Smooth muscle cell (in vitro differentiated cells): Measurements from ENCODE around the gene FN1. TPM values are rescaled to one million over a fixed set of nuclear protein-coding genes. Genes with fewer than 3 reads are reported as not detected.
A peak's percentile ranks its signal among the peaks of the same experiment; 100 is the strongest.
"Not testable (repeated sequence)": the region's sequence is repeated elsewhere in the genome, so short reads cannot be mapped to it uniquely, and the experiment has no call there.

Experiments used
- DNase-seq: peaks from one replicate; lab custom pipeline; 2025; ENCODE audit not compliant: unreplicated experiment; lab: John Stamatoyannopoulos, UW
- H2AFZ ChIP-seq: fragments of 200-600 bp; sonication (generic); 2 replicates; pipeline ENCODE4 v1.6.0; 2016; ENCODE audit warnings: antibody characterized with exemption, low read depth, mild to moderate bottlenecking
- H3F3A ChIP-seq: fragments of 200-600 bp; sonication (generic); 2 replicates; pipeline ENCODE4 v1.6.0; 2017; ENCODE audit warnings: antibody characterized with exemption, low read depth
- H3K27ac ChIP-seq: fragments of 200-600 bp; sonication (generic); 2 replicates; pipeline ENCODE4 v1.5.1; 2016; ENCODE audit warnings: low read depth, mild to moderate bottlenecking
- H3K27me3 ChIP-seq: fragments of 200-600 bp; sonication (generic); 2 replicates; pipeline ENCODE4 v1.6.1; 2016; ENCODE audit warnings: low read depth, mild to moderate bottlenecking
- H3K36me3 ChIP-seq: fragments of 200-600 bp; sonication (generic); 2 replicates; pipeline ENCODE4 v1.5.1; 2016; ENCODE audit warnings: low read depth
- H3K4me1 ChIP-seq: fragments of 200-600 bp; sonication (generic); 2 replicates; pipeline ENCODE4 v1.5.1; 2016; ENCODE audit warnings: low read depth
- H3K4me2 ChIP-seq: fragments of 200-600 bp; sonication (generic); 2 replicates; pipeline ENCODE4 v1.6.0; 2016; ENCODE audit warnings: mild to moderate bottlenecking
- H3K4me3 ChIP-seq: fragments of 200-600 bp; sonication (generic); 2 replicates; pipeline ENCODE4 v1.5.1; 2016; ENCODE audit warnings: mild to moderate bottlenecking
- H3K79me2 ChIP-seq: fragments of 200-600 bp; sonication (generic); 2 replicates; pipeline ENCODE4 v1.6.0; 2016; ENCODE audit warnings: low read depth, mild to moderate bottlenecking
- H3K9ac ChIP-seq: fragments of 200-600 bp; sonication (generic); 2 replicates; pipeline ENCODE4 v1.6.0; 2016; ENCODE audit warnings: low read depth
- H3K9me3 ChIP-seq: fragments of 200-600 bp; sonication (generic); replicated peaks from 2 replicates; pipeline ENCODE4 v1.5.1; 2016; ENCODE audit warnings: low read depth
- H4K20me1 ChIP-seq: fragments of 200-600 bp; sonication (generic); 2 replicates; pipeline ENCODE4 v1.6.0; 2016; ENCODE audit warnings: low read depth
- CTCF ChIP-seq: fragments of 200-600 bp; sonication (generic); IDR thresholded peaks from 2 replicates; pipeline ENCODE4 v1.5.1; 2017; ENCODE audit warnings: borderline replicate concordance, mild to moderate bottlenecking, antibody characterized with exemption; ENCODE audit not compliant: insufficient read depth, poor library complexity, severe bottlenecking
- WGBS: methylation state at CpG from one replicate; pipeline ENCODE4 v1.1.7; 2016; ENCODE audit warnings: low lambda C conversion rate; 5-methylcytosine and 5-hydroxymethylcytosine counted together
- polyA plus RNA-seq: library from polyadenylated mRNA; unstranded; fragments of >200 nt; fragmentation: Nextera tagmentation; extraction: Ambion mirVana; gene quantifications from 2 replicates; pipeline ENCODE4 v1.2.1, GENCODE V29; 2016
- total RNA-seq: library from RNA; depleted of rRNA; stranded (reverse); fragments of >200 nt; gene quantifications from 2 replicates; pipeline ENCODE4 v1.2.3, GENCODE V29; 2014

The FN1 gene
- total and polyA plus RNA-seq, 2 experiments from 2014 or later: 10,917 to 21,295 TPM

GRCh38 chr2:215315301-215315700 is 120.6 kb downstream of the FN1 start:
- H3K27me3 ChIP-seq: no peaks in the 10 kb centered on the region
- H3K79me2 ChIP-seq: peaks cover 6% of the 10 kb centered on the region
- no peak for DNase-seq
- no peak overlapping the region for H3K4me2 ChIP-seq
- WGBS: 89% methylated on average over 2 of the region's 2 CpGs
- TF ChIP-seq CTCF: no peak
- H3K4me3 ChIP-seq: no peak overlapping the region
- no peak overlapping the region for H2AFZ ChIP-seq
- H3K4me1 ChIP-seq: peaks cover 5% of the 10 kb centered on the region
- no peaks in the 10 kb centered on the region for H3F3A ChIP-seq
- peaks cover 11% of the 10 kb centered on the region for H3K36me3 ChIP-seq
- no peak overlapping the region for H3K9ac ChIP-seq
- H3K27ac ChIP-seq: no peak overlapping the region
- no peaks in the 10 kb centered on the region for H3K9me3 ChIP-seq
- H4K20me1 ChIP-seq: no peaks in the 10 kb centered on the region

DNA sequence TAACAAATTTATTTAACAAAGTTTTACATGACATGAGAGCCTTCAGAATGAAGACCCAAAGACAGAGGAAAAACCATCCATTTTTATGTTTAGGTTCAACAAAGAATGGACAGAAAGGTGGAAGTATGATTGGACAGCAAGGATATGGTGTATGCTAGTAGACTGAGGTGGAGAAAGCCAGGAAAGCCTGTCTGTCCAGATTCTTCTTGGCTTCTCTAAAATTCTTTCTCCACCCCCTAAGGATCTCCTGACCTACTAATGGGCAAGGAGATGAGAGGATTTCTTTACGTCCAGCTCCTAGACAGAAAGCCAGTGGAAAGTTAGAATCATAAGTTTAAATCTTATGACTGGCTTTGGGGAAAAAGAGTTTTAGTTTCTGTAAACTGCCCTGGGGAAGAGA is 121.0 kb downstream of the FN1 start:
- Histone ChIP-seq H3K9ac (no peak overlapping the region), H3K27me3 (no peaks in the 10 kb centered on the region), H3K79me2 (peaks cover 6% of the 10 kb centered on the region), H3K4me1 (peaks cover 5% of the 10 kb centered on the region), H3K4me3 (no peak overlapping the region), H3K27ac (no peak overlapping the region), H2AFZ (no peak overlapping the region), H4K20me1 (no peaks in the 10 kb centered on the region), H3K9me3 (no peaks in the 10 kb centered on the region), H3F3A (no peaks in the 10 kb centered on the region), H3K4me2 (no peak overlapping the region), H3K36me3 (peaks cover 7% of the 10 kb centered on the region)
- no peak for TF ChIP-seq CTCF
- WGBS: 37% methylated on average over 1 of the region's 1 CpG
- DNase-seq: no peak

GRCh38 chr2:215313255-215313613 is 122.6 kb downstream of the FN1 start:
- Histone ChIP-seq H3F3A (no peaks in the 10 kb centered on the region), H3K4me3 (no peak overlapping the region), H3K79me2 (peaks cover 3% of the 10 kb centered on the region), H3K9ac (no peak overlapping the region), H2AFZ (no peak overlapping the region), H3K27ac (peak overlapping the region; percentile 19), H4K20me1 (no peaks in the 10 kb centered on the region), H3K27me3 (no peaks in the 10 kb centered on the region), H3K4me1 (peaks cover 5% of the 10 kb centered on the region), H3K36me3 (peaks cover 3% of the 10 kb centered on the region), H3K4me2 (peak overlapping the region; percentile 92), H3K9me3 (no peaks in the 10 kb centered on the region)
- TF ChIP-seq CTCF: no peak
- no peak for DNase-seq
- WGBS: 92% methylated on average over 4 of the region's 4 CpGs

GRCh38 chr2:215311625-215312396 is 124.1 kb downstream of the FN1 start, which contains the start of gene ATIC:
ATIC (plus strand) TSS chr2:215312059; CDS start chr2:215312143, 84 bp downstream.
- WGBS: 1% methylated on average over 50 of the region's 64 CpGs
- peak within 1 kb of the TSS; percentile 85 for H2AFZ ChIP-seq
- H3K27ac ChIP-seq: peak within 1 kb of the TSS; percentile 10
- H3K4me3 ChIP-seq: peak within 1 kb of the TSS; percentile 64
- peaks cover 5% of the 10 kb centered on the region for H3K4me1 ChIP-seq
- H4K20me1 ChIP-seq: no peaks in the 10 kb centered on the region
- peak within 1 kb of the TSS; percentile 58 for H3K9ac ChIP-seq
- H3K27me3 ChIP-seq: no peaks in the 10 kb centered on the region
- TF ChIP-seq CTCF: no peak
- no peaks in the 10 kb centered on the region for H3K9me3 ChIP-seq
- H3K79me2 ChIP-seq: no peaks in the 10 kb centered on the region
- peak; percentile 75 for DNase-seq
- no peaks in the 10 kb centered on the region for H3K36me3 ChIP-seq
- peak within 1 kb of the TSS; percentile 92 for H3K4me2 ChIP-seq
- no peaks in the 10 kb centered on the region for H3F3A ChIP-seq

DNA sequence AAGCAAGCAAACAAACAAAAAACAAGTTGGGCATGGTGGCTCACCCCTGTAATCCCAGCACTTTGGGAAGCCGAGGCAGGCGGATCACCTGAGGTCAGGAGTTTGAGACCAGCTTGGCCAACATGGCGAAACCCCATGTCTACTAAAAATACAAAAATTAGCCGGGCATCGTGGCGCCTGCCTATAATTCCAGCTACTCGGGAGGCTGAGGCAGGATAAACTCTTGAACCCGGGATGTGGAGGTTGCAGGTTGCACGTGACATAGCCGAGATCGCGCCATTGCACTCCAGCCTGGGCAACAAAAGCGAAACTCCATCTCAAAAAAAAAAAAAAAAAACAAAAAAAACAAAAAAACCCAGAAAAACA is 124.6 kb downstream of the FN1 start:
- whole genome bisulfite sequencing: 88% methylated on average over 13 of the region's 13 CpGs
- not testable (repeated sequence) for H3K27me3 ChIP-seq
- peak overlapping the region; percentile 85 for H2AFZ ChIP-seq

More for the DNA sequence above, 124.6 kb downstream of the FN1 start:
- Histone ChIP-seq H3K9ac (peak overlapping the region; percentile 51), H3K4me3 (peak overlapping the region; percentile 64), H3K4me2 (peak overlapping the region; percentile 92)
- not testable (repeated sequence) for H3F3A ChIP-seq, H3K36me3 ChIP-seq, H4K20me1 ChIP-seq, DNase-seq, H3K9me3 ChIP-seq, H3K79me2 ChIP-seq, H3K27ac ChIP-seq, H3K4me1 ChIP-seq
